Smooth muscle cell (in vitro differentiated cells): ENCODE measurements around the gene CCNY. TPM values are rescaled to one million over a fixed set of nuclear protein-coding genes. Genes with fewer than 3 reads are reported as not detected.
"Not testable (repeated sequence)": the region's sequence is repeated elsewhere in the genome, so short reads cannot be mapped to it uniquely, and the experiment has no call there.

Source experiments
- DNase-seq: peaks from one replicate; lab custom pipeline; 2025; ENCODE audit not compliant: unreplicated experiment; lab: John Stamatoyannopoulos, UW
- H2AFZ ChIP-seq: fragments of 200-600 bp; sonication (generic); 2 replicates; pipeline ENCODE4 v1.6.0; 2016; ENCODE audit warnings: antibody characterized with exemption, low read depth, mild to moderate bottlenecking
- H3F3A ChIP-seq: fragments of 200-600 bp; sonication (generic); 2 replicates; pipeline ENCODE4 v1.6.0; 2017; ENCODE audit warnings: antibody characterized with exemption, low read depth
- H3K27ac ChIP-seq: fragments of 200-600 bp; sonication (generic); 2 replicates; pipeline ENCODE4 v1.5.1; 2016; ENCODE audit warnings: low read depth, mild to moderate bottlenecking
- H3K27me3 ChIP-seq: fragments of 200-600 bp; sonication (generic); 2 replicates; pipeline ENCODE4 v1.6.1; 2016; ENCODE audit warnings: low read depth, mild to moderate bottlenecking
- H3K36me3 ChIP-seq: fragments of 200-600 bp; sonication (generic); 2 replicates; pipeline ENCODE4 v1.5.1; 2016; ENCODE audit warnings: low read depth
- H3K4me1 ChIP-seq: fragments of 200-600 bp; sonication (generic); 2 replicates; pipeline ENCODE4 v1.5.1; 2016; ENCODE audit warnings: low read depth
- H3K4me2 ChIP-seq: fragments of 200-600 bp; sonication (generic); 2 replicates; pipeline ENCODE4 v1.6.0; 2016; ENCODE audit warnings: mild to moderate bottlenecking
- H3K4me3 ChIP-seq: fragments of 200-600 bp; sonication (generic); 2 replicates; pipeline ENCODE4 v1.5.1; 2016; ENCODE audit warnings: mild to moderate bottlenecking
- H3K79me2 ChIP-seq: fragments of 200-600 bp; sonication (generic); 2 replicates; pipeline ENCODE4 v1.6.0; 2016; ENCODE audit warnings: low read depth, mild to moderate bottlenecking
- H3K9ac ChIP-seq: fragments of 200-600 bp; sonication (generic); 2 replicates; pipeline ENCODE4 v1.6.0; 2016; ENCODE audit warnings: low read depth
- H3K9me3 ChIP-seq: fragments of 200-600 bp; sonication (generic); replicated peaks from 2 replicates; pipeline ENCODE4 v1.5.1; 2016; ENCODE audit warnings: low read depth
- H4K20me1 ChIP-seq: fragments of 200-600 bp; sonication (generic); 2 replicates; pipeline ENCODE4 v1.6.0; 2016; ENCODE audit warnings: low read depth
- WGBS: methylation state at CpG from one replicate; pipeline ENCODE4 v1.1.7; 2016; ENCODE audit warnings: low lambda C conversion rate; 5-methylcytosine and 5-hydroxymethylcytosine counted together
- polyA plus RNA-seq: library from polyadenylated mRNA; unstranded; fragments of >200 nt; fragmentation: Nextera tagmentation; extraction: Ambion mirVana; gene quantifications from 2 replicates; pipeline ENCODE4 v1.2.1, GENCODE V29; 2016
- total RNA-seq: library from RNA; depleted of rRNA; stranded (reverse); fragments of >200 nt; gene quantifications from 2 replicates; pipeline ENCODE4 v1.2.3, GENCODE V29; 2014
- TF ChIP-seq, protein P1 (sequence below): fragments of 200-600 bp; sonication (generic); IDR thresholded peaks from 2 replicates; pipeline ENCODE4 v1.5.1; 2017; ENCODE audit warnings: borderline replicate concordance, mild to moderate bottlenecking, antibody characterized with exemption; ENCODE audit not compliant: insufficient read depth, poor library complexity, severe bottlenecking

Gene CCNY
- total and polyA plus RNA-seq, 2 experiments from 2014 or later, result 46.9 to 57.5 TPM

DNA sequence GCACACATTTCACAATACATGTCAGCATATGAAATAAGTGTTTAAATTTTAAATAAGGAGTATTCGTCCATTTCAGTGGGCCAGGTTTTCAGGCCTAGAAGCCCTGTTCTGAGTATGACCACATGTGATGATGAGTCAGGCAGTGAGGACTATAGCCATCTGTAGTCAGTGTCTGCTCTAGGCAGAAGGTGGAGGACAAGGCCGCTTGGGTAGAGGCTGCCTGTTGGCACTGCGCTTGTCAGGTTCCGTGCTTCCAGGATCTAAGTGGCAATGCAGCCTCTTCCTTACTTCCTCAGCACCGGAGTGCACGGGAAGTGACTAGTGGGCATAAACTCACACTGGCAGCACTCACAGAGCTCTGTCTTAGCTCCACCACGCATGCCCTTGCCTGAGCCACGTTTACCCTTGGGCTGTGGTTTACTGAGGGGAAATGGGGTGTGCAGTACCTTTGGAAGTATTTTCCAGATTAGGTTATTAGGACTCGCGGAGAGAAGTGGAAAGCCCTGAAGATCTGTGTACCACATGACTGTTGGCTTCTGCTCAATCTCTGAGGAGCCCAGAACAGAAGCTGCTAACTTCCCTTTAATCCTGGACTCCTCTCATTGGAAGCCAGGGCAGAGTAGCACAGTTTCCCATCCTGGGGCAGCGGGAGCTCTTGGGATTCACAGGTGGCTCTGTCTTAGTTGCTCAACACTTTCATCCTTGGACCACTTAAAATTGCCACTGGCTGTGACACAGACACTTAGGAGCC lies 181.3 kb downstream of the CCNY start:
- Histone ChIP-seq H3K9ac (no peak overlapping the region), H3K4me1 (no peaks in the 10 kb centered on the region), H3K27me3 (no peaks in the 10 kb centered on the region), H3K27ac (no peak overlapping the region), H3K36me3 (no peaks in the 10 kb centered on the region), H2AFZ (no peak overlapping the region), H4K20me1 (peaks cover 61% of the 10 kb centered on the region), H3K9me3 (no peaks in the 10 kb centered on the region), H3K4me3 (no peak overlapping the region), H3K79me2 (peaks cover 3% of the 10 kb centered on the region), H3F3A (no peaks in the 10 kb centered on the region), H3K4me2 (no peak overlapping the region)
- TF ChIP-seq, protein P1, sequence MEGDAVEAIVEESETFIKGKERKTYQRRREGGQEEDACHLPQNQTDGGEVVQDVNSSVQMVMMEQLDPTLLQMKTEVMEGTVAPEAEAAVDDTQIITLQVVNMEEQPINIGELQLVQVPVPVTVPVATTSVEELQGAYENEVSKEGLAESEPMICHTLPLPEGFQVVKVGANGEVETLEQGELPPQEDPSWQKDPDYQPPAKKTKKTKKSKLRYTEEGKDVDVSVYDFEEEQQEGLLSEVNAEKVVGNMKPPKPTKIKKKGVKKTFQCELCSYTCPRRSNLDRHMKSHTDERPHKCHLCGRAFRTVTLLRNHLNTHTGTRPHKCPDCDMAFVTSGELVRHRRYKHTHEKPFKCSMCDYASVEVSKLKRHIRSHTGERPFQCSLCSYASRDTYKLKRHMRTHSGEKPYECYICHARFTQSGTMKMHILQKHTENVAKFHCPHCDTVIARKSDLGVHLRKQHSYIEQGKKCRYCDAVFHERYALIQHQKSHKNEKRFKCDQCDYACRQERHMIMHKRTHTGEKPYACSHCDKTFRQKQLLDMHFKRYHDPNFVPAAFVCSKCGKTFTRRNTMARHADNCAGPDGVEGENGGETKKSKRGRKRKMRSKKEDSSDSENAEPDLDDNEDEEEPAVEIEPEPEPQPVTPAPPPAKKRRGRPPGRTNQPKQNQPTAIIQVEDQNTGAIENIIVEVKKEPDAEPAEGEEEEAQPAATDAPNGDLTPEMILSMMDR, result no peak
- no peak for DNase-seq
- 90% methylated on average over 11 of the region's 11 CpGs for WGBS

- H3K4me2 ChIP-seq, H3K9me3 ChIP-seq, H3K36me3 ChIP-seq, H3K4me1 ChIP-seq, H3F3A ChIP-seq, H3K79me2 ChIP-seq, H3K27me3 ChIP-seq, DNase-seq, H2AFZ ChIP-seq, H3K9ac ChIP-seq, H3K27ac ChIP-seq, H3K4me3 ChIP-seq: not testable (repeated sequence)
- peaks cover 63% of the 10 kb centered on the region for H4K20me1 ChIP-seq
- WGBS, result 93% methylated on average over 1 of the region's 1 CpG
These were observed 181.9 kb downstream of the CCNY start for GRCh38 chr10:35518187-35518586.

DNA sequence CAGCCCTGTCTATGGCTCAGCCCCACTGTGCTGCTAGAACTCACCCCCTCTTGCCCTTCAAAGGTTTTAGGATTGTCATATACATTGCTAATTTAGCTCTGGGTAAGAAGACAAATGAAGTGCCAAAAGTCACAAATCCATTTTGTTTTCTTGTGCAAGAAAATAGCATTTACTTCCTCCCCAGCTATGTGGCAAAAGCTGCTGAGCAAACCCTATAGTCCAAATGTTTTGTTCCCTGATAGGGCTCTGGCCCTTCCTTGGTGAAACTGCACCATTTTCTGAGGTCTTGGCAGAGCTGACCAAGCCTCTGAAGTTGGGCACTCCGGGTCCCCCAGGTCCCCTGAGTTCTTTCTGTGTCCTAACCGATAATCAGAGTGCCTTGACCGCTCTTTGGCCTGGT lies 184.7 kb downstream of the CCNY start:
- Histone ChIP-seq H3K27ac (no peak overlapping the region), H3K79me2 (peaks cover 9% of the 10 kb centered on the region), H3K9ac (no peak overlapping the region), H3K4me2 (no peak overlapping the region), H2AFZ (no peak overlapping the region), H4K20me1 (peaks cover 61% of the 10 kb centered on the region), H3F3A (no peaks in the 10 kb centered on the region), H3K4me1 (no peaks in the 10 kb centered on the region), H3K27me3 (no peaks in the 10 kb centered on the region), H3K9me3 (no peaks in the 10 kb centered on the region), H3K4me3 (no peak overlapping the region), H3K36me3 (no peaks in the 10 kb centered on the region)
- WGBS, result 99% methylated on average over 3 of the region's 3 CpGs
- TF ChIP-seq, protein P1, result no peak
- no peak for DNase-seq

DNA sequence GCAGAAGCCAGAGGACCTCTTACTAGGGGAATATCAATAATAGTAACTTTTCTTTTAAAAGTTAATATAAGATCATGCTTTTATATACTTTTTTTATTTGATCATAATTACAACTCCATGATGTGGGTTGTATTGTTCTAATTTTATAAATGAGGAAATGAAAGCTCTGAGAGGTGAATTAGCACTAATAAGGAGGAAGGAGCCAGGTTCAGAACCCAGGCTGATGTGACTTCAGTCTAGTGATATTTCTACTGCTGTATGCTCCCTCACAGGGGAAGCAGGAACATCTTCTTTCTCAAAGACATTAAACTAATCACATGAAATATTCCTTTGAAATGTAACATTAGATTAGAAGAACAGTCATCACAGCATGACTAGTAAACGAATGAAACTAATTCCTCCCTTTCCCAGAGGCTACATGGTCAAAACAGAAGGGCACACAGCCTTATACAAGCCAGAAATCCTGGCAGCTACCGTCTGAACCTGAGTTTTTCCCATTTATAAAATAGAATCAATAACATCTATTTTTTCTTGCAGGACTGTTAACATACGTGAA lies 187.4 kb downstream of the CCNY start:
- no peak overlapping the region for H3K9ac ChIP-seq
- no peak overlapping the region for H3K4me3 ChIP-seq
- no peak for DNase-seq
- H3F3A ChIP-seq, result no peaks in the 10 kb centered on the region
- TF ChIP-seq, protein P1, result no peak
- peaks cover 57% of the 10 kb centered on the region for H4K20me1 ChIP-seq
- no peak overlapping the region for H3K4me2 ChIP-seq
- 89% methylated on average over 3 of the region's 3 CpGs for WGBS
- H3K36me3 ChIP-seq, result no peaks in the 10 kb centered on the region
- H3K9me3 ChIP-seq, result no peaks in the 10 kb centered on the region
- H3K4me1 ChIP-seq, result no peaks in the 10 kb centered on the region
- no peak overlapping the region for H3K27ac ChIP-seq
- peaks cover 9% of the 10 kb centered on the region for H3K79me2 ChIP-seq
- H3K27me3 ChIP-seq, result no peaks in the 10 kb centered on the region
- H2AFZ ChIP-seq, result no peak overlapping the region
